Breast epithelium (tissue), 4 donors: ENCODE results near the gene LYAR. TPM values are rescaled to one million over a fixed set of nuclear protein-coding genes. Genes with fewer than 3 reads are reported as not detected.

Experiments used
- DNase-seq, 2 donors: peaks; one replicate each; pipeline ENCODE4 v3.0.0-alpha.2; 2019; ENCODE audit warnings: low spot score in 2 of 2
- H3K27ac ChIP-seq, 2 donors: fragments of 200-600 bp; sonication (generic) in 1 of 2; one replicate each; pipeline ENCODE4 v1.5.1; 2016 to 2019; ENCODE audit warnings: mild to moderate bottlenecking in 1 of 2
- H3K27me3 ChIP-seq, 2 donors: fragments of 200-600 bp; sonication (generic) in 1 of 2; one replicate each; pipeline versions ENCODE4 v1.5.1 to v1.6.0; 2017 to 2019; ENCODE audit warnings: control low read depth in 1 of 2, mild to moderate bottlenecking in 1 of 2
- H3K36me3 ChIP-seq: fragments of 200-600 bp; one replicate; pipeline ENCODE4 v1.5.1; 2019
- H3K4me1 ChIP-seq, 2 donors: fragments of 200-600 bp; sonication (generic); one replicate each; pipeline ENCODE4 v1.5.1; 2016 to 2019; ENCODE audit warnings: control low read depth in 1 of 2
- H3K4me3 ChIP-seq, 3 donors: fragments of 200-600 bp; sonication (generic); 1 replicate in 2 of 3; 2 replicates in 1 of 3; pipeline ENCODE4 v1.5.1; 2016 to 2019; ENCODE audit warnings: mild to moderate bottlenecking in 3 of 3, moderate library complexity in 2 of 3
- H3K9me3 ChIP-seq, 2 donors: fragments of 200-600 bp; sonication (generic) in 1 of 2; one replicate each; pipeline ENCODE4 v1.5.1; 2016 to 2019; ENCODE audit warnings: control low read depth in 1 of 2
- CTCF ChIP-seq, 3 donors: fragments of 450-650 bp; IDR thresholded peaks; one replicate each; pipeline ENCODE4 v1.5.1; 2016 to 2017; ENCODE audit warnings: antibody characterized with exemption in 3 of 3, mild to moderate bottlenecking in 3 of 3, moderate library complexity in 3 of 3
- POLR2A ChIP-seq: fragments of 450-650 bp; IDR thresholded peaks from one replicate; pipeline ENCODE4 v1.6.1; 2016; ENCODE audit warnings: antibody characterized with exemption, mild to moderate bottlenecking, moderate library complexity
- POLR2AphosphoS5 ChIP-seq, 3 donors: sonication (generic); formaldehyde crosslinking; IDR thresholded peaks; one replicate each; pipeline ENCODE4 v1.6.1; 2017; ENCODE audit warnings: antibody characterized with exemption in 3 of 3
- intact Hi-C: fragments of 100-400 bp; cut with DNase I; formaldehyde crosslinking; loops from one replicate; pipeline ENCODE4 v1.15.1; 2023; ENCODE audit warnings: low total_unique reads
- total RNA-seq, 3 donors: library from RNA; depleted of rRNA; stranded (reverse); fragments of >200 nt; gene quantifications; one replicate each; pipeline ENCODE4 v1.1.0, GENCODE V29; 2016

LYAR gene
- total RNA-seq, 3 donors from 2014 or later, result 11.9 to 17.3 (median 15.1) TPM

DNA sequence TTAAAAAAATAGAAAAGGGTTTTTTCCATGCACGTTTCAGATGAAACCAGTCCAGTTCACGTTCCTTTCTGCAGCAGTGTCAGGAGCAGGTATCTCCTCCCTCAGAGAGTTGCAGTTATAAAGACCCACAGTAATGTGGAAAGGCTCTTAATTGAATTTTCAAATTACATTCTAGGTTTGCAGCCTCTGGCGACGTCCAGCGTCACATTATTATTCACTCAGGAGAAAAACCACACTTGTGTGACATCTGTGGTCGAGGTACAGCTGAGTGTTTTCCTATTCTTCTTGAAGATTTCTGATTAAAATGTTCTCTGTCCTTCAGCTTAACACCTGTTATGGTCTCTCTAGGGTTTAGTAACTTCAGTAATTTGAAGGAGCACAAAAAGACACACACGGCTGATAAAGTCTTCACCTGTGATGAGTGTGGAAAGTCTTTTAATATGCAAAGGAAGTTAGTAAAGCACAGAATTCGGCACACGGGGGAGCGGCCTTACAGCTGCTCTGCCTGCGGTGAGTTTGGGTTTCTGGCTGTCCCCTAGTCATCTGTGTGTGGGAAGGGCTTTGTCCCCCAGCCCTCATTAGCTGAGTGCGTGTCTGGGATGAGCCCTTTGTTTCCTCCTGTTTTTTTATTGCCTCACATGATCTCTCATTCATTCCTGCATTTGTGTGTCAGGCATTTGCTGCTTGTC lies 25.7 kb upstream of the LYAR start:
- Histone ChIP-seq H3K4me3 (no peak overlapping the region), H3K36me3 (no peaks in the 10 kb centered on the region), H3K27ac (no peak overlapping the region), H3K4me1 (no peaks in the 10 kb centered on the region), H3K9me3 (no peaks in the 10 kb centered on the region), H3K27me3 (no peaks in the 10 kb centered on the region)
- intact Hi-C loops, result no loop called here
- no peak for DNase-seq
- TF ChIP-seq POLR2A (no peak), CTCF (IDR thresholded peaks at IDR 0.05) (no peak), POLR2AphosphoS5 (IDR thresholded peaks at IDR 0.05) (no peak)

DNA sequence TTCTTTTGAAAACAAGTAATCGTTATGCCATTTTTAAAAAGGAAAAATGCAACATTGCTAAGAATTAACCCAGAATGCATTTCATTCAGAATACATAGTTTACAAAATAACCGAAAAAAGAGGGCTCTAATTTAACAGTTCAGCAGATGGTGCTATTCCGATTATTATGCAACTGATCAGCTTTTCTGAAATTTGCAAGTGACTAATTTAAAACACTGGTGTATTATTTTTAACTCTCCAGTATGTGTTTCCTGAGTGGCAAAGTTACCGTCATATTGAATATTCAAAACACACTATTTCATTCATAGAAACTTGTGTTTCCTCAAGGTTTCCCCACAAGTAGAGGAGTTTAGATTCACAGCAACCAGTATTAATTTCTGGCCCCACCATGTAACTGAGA lies 21.2 kb upstream of the LYAR start:
- Histone ChIP-seq H3K4me1 (no peaks in the 10 kb centered on the region), H3K4me3 (no peak overlapping the region), H3K9me3 (no peaks in the 10 kb centered on the region), H3K27me3 (no peaks in the 10 kb centered on the region), H3K27ac (no peak overlapping the region), H3K36me3 (no peaks in the 10 kb centered on the region)
- TF ChIP-seq POLR2AphosphoS5 (IDR thresholded peaks at IDR 0.05), result no peak
- TF ChIP-seq CTCF (IDR thresholded peaks at IDR 0.05), result no peak
- no peak for TF ChIP-seq POLR2A
- intact Hi-C loops, result no loop called here
- no peak for DNase-seq

DNA sequence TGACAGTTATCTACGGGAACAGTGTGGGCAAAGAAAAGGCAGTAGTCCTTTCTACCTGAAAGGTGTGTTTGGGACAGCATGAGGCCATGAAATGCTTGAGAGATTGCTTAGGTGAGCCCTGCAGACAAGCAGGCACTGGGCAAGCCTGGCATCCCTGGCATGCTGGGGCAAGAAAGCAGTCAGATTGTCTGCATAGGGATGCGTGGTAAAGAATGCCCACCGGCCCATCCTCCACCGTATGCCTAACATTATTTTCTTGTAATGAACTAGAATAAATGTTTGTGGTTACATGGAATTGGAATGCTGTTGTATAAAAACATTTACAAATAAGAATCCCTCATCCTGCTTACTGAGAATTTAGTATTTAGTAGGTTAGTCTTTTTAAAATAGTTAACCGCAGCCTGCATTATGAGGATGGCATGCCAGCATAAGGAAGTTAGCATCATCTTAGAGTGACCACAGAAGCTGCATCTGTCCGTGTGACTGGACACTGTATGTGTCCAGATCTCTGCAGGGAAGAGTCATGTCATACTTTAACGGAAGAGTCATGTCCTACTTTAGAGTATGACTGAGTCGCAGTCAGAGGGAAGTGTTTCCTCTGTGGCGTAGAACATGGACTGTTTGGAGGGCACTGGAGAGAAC lies 19.0 kb upstream of the LYAR start:
- intact Hi-C loops, result no loop called here
- Histone ChIP-seq H3K36me3 (no peaks in the 10 kb centered on the region), H3K9me3 (no peaks in the 10 kb centered on the region), H3K4me1 (no peaks in the 10 kb centered on the region), H3K27ac (peak overlapping the region; percentile 33 to 35), H3K27me3 (no peaks in the 10 kb centered on the region), H3K4me3 (no peak overlapping the region)
- no peak for TF ChIP-seq CTCF (IDR thresholded peaks at IDR 0.05)
- DNase-seq, result peak in 1 of 2 donors; percentile 48

- Histone ChIP-seq H3K4me3 (no peak overlapping the region), H3K27me3 (no peaks in the 10 kb centered on the region), H3K9me3 (no peaks in the 10 kb centered on the region), H3K4me1 (no peaks in the 10 kb centered on the region), H3K27ac (no peak overlapping the region), H3K36me3 (no peaks in the 10 kb centered on the region)
- intact Hi-C loops, result no loop called here
- no peak for DNase-seq
- TF ChIP-seq POLR2AphosphoS5 (IDR thresholded peaks at IDR 0.05), result no peak
- no peak for TF ChIP-seq POLR2A
- no peak for TF ChIP-seq CTCF (IDR thresholded peaks at IDR 0.05)
Measured at GRCh38 chr4:4306920-4307319, 17.0 kb upstream of the LYAR start.

DNA sequence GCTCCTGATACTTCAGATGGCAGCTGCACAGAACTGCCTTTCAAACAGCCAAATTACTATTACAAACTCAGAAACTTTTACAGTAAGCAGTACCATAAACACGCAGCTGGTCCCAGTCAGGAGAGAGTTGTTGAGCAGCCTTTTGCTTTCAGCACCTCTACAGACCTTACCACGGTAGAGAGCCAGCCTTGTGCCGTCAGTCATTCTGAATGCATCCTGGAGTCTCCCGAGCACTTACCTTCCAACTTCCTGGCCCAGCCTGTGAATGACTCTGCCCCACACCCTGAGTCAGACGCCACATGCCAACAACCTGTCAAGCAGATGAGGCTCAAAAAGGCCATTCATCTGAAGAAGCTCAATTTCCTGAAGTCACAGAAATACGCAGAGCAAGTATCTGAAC lies 12.5 kb upstream of the LYAR start:
- no peaks in the 10 kb centered on the region for H3K36me3 ChIP-seq
- intact Hi-C loops, result no loop called here
- H3K27ac ChIP-seq, result no peak overlapping the region
- no peaks in the 10 kb centered on the region for H3K9me3 ChIP-seq
- DNase-seq, result no peak
- no peak overlapping the region for H3K4me3 ChIP-seq
- no peaks in the 10 kb centered on the region for H3K4me1 ChIP-seq
- TF ChIP-seq POLR2A (no peak), CTCF (IDR thresholded peaks at IDR 0.05) (no peak), POLR2AphosphoS5 (IDR thresholded peaks at IDR 0.05) (no peak)
- no peaks in the 10 kb centered on the region for H3K27me3 ChIP-seq
